ENCODE data around the gene XG. TPM values are rescaled to one million over a fixed set of nuclear protein-coding genes. Genes with fewer than 3 reads are reported as not detected.
"Not testable (repeated sequence)": the region's sequence is repeated elsewhere in the genome, so short reads cannot be mapped to it uniquely, and the experiment has no call there.

XG gene
- total RNA-seq, 1 donor from 2014 or later: 0.35 TPM

GRCh38 chrX:2767631-2768455, 16.0 kb downstream of the XG start:
- ATAC-seq (ENCODE audit: poor library complexity) (peak; percentile 92), DNase-seq (peak; percentile 75)
- intact Hi-C loops (cut with DNase I): no loop called here

GRCh38 chrX:2769615-2770014, 17.8 kb downstream of the XG start:
- DNase-seq: no peak
- intact Hi-C loops (cut with DNase I): no loop called here
- no peak for ATAC-seq (ENCODE audit: poor library complexity)

GRCh38 chrX:2773166-2774055, 21.6 kb downstream of the XG start:
- DNase-seq; ATAC-seq (ENCODE audit: poor library complexity); intact Hi-C loops (cut with DNase I): not testable (repeated sequence)

- intact Hi-C loops (cut with DNase I): no loop called here
- no peak for DNase-seq
- no peak for ATAC-seq (ENCODE audit: poor library complexity)
Observed at GRCh38 chrX:2774057-2774456, 22.2 kb downstream of the XG start.

GRCh38 chrX:2774776-2775175, 22.9 kb downstream of the XG start:
- DNase-seq (no peak), ATAC-seq (ENCODE audit: poor library complexity) (no peak)
- intact Hi-C loops (cut with DNase I): no loop called here

GRCh38 chrX:2780472-2781225, 28.8 kb downstream of the XG start:
- intact Hi-C loops (cut with DNase I); DNase-seq; ATAC-seq (ENCODE audit: poor library complexity): not testable (repeated sequence)

GRCh38 chrX:2781226-2781571, 29.4 kb downstream of the XG start:
- intact Hi-C loops (cut with DNase I): no loop called here

GRCh38 chrX:2781698-2782097, 29.9 kb downstream of the XG start:
- intact Hi-C loops (cut with DNase I): no loop called here
- DNase-seq (no peak), ATAC-seq (ENCODE audit: poor library complexity) (no peak)

More at GRCh38 chrX:2781226-2781571, 29.4 kb downstream of the XG start:
- DNase-seq (no peak), ATAC-seq (ENCODE audit: poor library complexity) (no peak)

GRCh38 chrX:2782171-2782570, 30.3 kb downstream of the XG start:
- ATAC-seq (ENCODE audit: poor library complexity): no peak
- intact Hi-C loops (cut with DNase I): no loop called here
- no peak for DNase-seq

GRCh38 chrX:2782778-2783177, 30.9 kb downstream of the XG start:
- ATAC-seq (ENCODE audit: poor library complexity) (no peak), DNase-seq (no peak)
- intact Hi-C loops (cut with DNase I): no loop called here

GRCh38 chrX:2784026-2784425, 32.2 kb downstream of the XG start:
- ATAC-seq (ENCODE audit: poor library complexity) (no peak), DNase-seq (no peak)
- intact Hi-C loops (cut with DNase I): no loop called here

- DNase-seq (no peak), ATAC-seq (ENCODE audit: poor library complexity) (no peak)
- intact Hi-C loops (cut with DNase I): no loop called here
Observed at GRCh38 chrX:2785538-2785937, 33.7 kb downstream of the XG start.

GRCh38 chrX:2788980-2789379, 37.1 kb downstream of the XG start:
- DNase-seq (no peak), ATAC-seq (ENCODE audit: poor library complexity) (no peak)
- intact Hi-C loops (cut with DNase I): no loop called here

GRCh38 chrX:2789569-2789968, 37.7 kb downstream of the XG start:
- DNase-seq (no peak), ATAC-seq (ENCODE audit: poor library complexity) (no peak)
- intact Hi-C loops (cut with DNase I): no loop called here

- intact Hi-C loops (cut with DNase I): no loop called here
- DNase-seq (no peak), ATAC-seq (ENCODE audit: poor library complexity) (no peak)
Observed at GRCh38 chrX:2793752-2794151, 41.9 kb downstream of the XG start.

- DNase-seq (no peak), ATAC-seq (ENCODE audit: poor library complexity) (no peak)
- intact Hi-C loops (cut with DNase I): no loop called here
Observed at GRCh38 chrX:2794336-2794735, 42.5 kb downstream of the XG start.

- ATAC-seq (ENCODE audit: poor library complexity); intact Hi-C loops (cut with DNase I); DNase-seq: not testable (repeated sequence)
Observed at GRCh38 chrX:2796808-2797207, 45.0 kb downstream of the XG start.

- no peak for ATAC-seq (ENCODE audit: poor library complexity)
- DNase-seq: no peak
- intact Hi-C loops (cut with DNase I): no loop called here
Observed at GRCh38 chrX:2799369-2799768, 47.5 kb downstream of the XG start.

GRCh38 chrX:2799980-2800379, 48.1 kb downstream of the XG start:
- ATAC-seq (ENCODE audit: poor library complexity); DNase-seq; intact Hi-C loops (cut with DNase I): not testable (repeated sequence)
